COR-L47 (cell line): ENCODE measurements around the gene SPOUT1.
"Not testable (repeated sequence)": the region's sequence is repeated elsewhere in the genome, so short reads cannot be mapped to it uniquely, and the experiment has no call there.

Experiments used
- DNase-seq: peaks from one replicate; lab custom pipeline; 2025; lab: John Stamatoyannopoulos, UW

The SPOUT1 gene

GRCh38 chr9:128829477-128830251 is at the start of gene SPOUT1:
SPOUT1 (minus strand) TSS chr9:128829794; CDS start chr9:128829780, 14 bp downstream.
- DNase-seq: peak; percentile 90

- no peak for DNase-seq
Measured at GRCh38 chr9:128877852-128878251, 48.3 kb upstream of the SPOUT1 start.

- not testable (repeated sequence) for DNase-seq
Measured at GRCh38 chr9:128870941-128871265, 41.3 kb upstream of the SPOUT1 start.

- no peak for DNase-seq
Measured at GRCh38 chr9:128870128-128870940, 40.7 kb upstream of the SPOUT1 start.

- DNase-seq: peak; percentile 11
Measured at GRCh38 chr9:128863647-128864046, 34.1 kb upstream of the SPOUT1 start.

GRCh38 chr9:128862401-128862851 is 32.8 kb upstream of the SPOUT1 start:
- no peak for DNase-seq

- DNase-seq: no peak
Measured at GRCh38 chr9:128861501-128861900, 31.9 kb upstream of the SPOUT1 start.

- DNase-seq: no peak
Measured at GRCh38 chr9:128860937-128861336, 31.3 kb upstream of the SPOUT1 start.

GRCh38 chr9:128858476-128858875 is 28.9 kb upstream of the SPOUT1 start:
- DNase-seq: not testable (repeated sequence)

GRCh38 chr9:128854454-128854853 is 24.9 kb upstream of the SPOUT1 start:
- not testable (repeated sequence) for DNase-seq

GRCh38 chr9:128852646-128853045 is 23.1 kb upstream of the SPOUT1 start:
- not testable (repeated sequence) for DNase-seq

GRCh38 chr9:128851779-128852600 is 22.4 kb upstream of the SPOUT1 start:
- DNase-seq: peak; percentile 9

GRCh38 chr9:128851024-128851423 is 21.4 kb upstream of the SPOUT1 start:
- DNase-seq: not testable (repeated sequence)

- DNase-seq: no peak
Measured at GRCh38 chr9:128847803-128848202, 18.2 kb upstream of the SPOUT1 start.

GRCh38 chr9:128846680-128847030 is 17.1 kb upstream of the SPOUT1 start:
- DNase-seq: no peak

GRCh38 chr9:128845186-128845931 is 15.8 kb upstream of the SPOUT1 start:
- peak; percentile 24 for DNase-seq

GRCh38 chr9:128843171-128843570 is 13.6 kb upstream of the SPOUT1 start:
- not testable (repeated sequence) for DNase-seq

- DNase-seq: no peak
Measured at GRCh38 chr9:128841694-128842492, 12.3 kb upstream of the SPOUT1 start.

GRCh38 chr9:128840524-128840923 is 10.9 kb upstream of the SPOUT1 start:
- DNase-seq: no peak

GRCh38 chr9:128838338-128838737 is 8.7 kb upstream of the SPOUT1 start:
- no peak for DNase-seq
